Left ventricle myocardium inferior (tissue), 1 donor: ENCODE measurements around the gene CCDC57. TPM values are rescaled to one million over a fixed set of nuclear protein-coding genes. Genes with fewer than 3 reads are reported as not detected.

ENCODE experiments used
- DNase-seq: peaks from one replicate; pipeline ENCODE4 v3.0.0-alpha.2; 2020
- H3K27ac ChIP-seq: fragments of 200-600 bp; replicated peaks from 2 replicates; pipeline ENCODE4 v1.8.0; 2021
- H3K27me3 ChIP-seq: fragments of 200-600 bp; 2 replicates; pipeline ENCODE4 v1.8.0; 2021; ENCODE audit warnings: low read depth
- H3K36me3 ChIP-seq: fragments of 200-600 bp; 2 replicates; pipeline ENCODE4 v1.8.0; 2021
- H3K4me1 ChIP-seq: fragments of 200-600 bp; 2 replicates; pipeline ENCODE4 v1.8.0; 2021
- H3K4me3 ChIP-seq: fragments of 200-600 bp; 2 replicates; pipeline ENCODE4 v1.8.0; 2021; ENCODE audit warnings: mild to moderate bottlenecking, moderate library complexity
- H3K9me3 ChIP-seq: fragments of 200-600 bp; replicated peaks from 2 replicates; pipeline ENCODE4 v1.8.0; 2021
- intact Hi-C: fragments of 100-400 bp; cut with micrococcal nuclease; formaldehyde crosslinking; loops from one replicate; pipeline ENCODE4 v1.11.0; 2022
- total RNA-seq: library from RNA; stranded (reverse); fragmentation: NEBNext Ultra II Directional; extraction: Animal tissue kit (Norgen Biotek cat#: 25700); gene quantifications from one replicate; pipeline ENCODE4 v1.2.1, GENCODE V29; 2021
- TF ChIP-seq, protein P1 (sequence below): fragments of 200-600 bp; IDR thresholded peaks from 2 replicates; pipeline ENCODE4 v1.8.0; 2021; ENCODE audit warnings: antibody characterized with exemption, mild to moderate bottlenecking, borderline replicate concordance
- donor health status: DM: no; HTN: yes; CAD: no; lungs with severe emphysema.

The CCDC57 gene
- total RNA-seq, 1 donor from 2014 or later = 8.1 TPM

DNA sequence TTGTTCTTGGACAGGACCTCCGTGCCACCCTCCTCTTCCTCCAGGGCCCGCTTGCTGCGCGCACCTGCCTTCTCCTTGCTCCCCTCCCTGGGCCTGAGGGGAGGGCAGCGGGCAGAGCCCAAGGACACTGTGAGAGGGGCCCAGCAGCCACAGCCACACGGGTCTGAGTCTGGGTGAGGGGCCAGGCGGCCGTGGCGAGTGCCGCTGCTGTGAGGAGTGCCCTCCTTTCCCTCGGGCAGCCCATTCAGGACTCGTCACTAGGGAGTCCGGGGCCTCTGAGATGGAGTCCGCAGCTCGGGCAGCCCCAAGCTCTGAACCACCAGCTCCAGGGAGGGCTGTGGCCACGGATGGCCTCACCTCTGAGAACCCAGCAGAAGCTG, 152.7 kb downstream of the CCDC57 start:
- Histone ChIP-seq H3K36me3 (peaks cover 84% of the 10 kb centered on the region), H3K27ac (no peak overlapping the region), H3K4me3 (no peak overlapping the region), H3K4me1 (peaks cover 14% of the 10 kb centered on the region), H3K27me3 (no peaks in the 10 kb centered on the region), H3K9me3 (no peaks in the 10 kb centered on the region)
- no peak for DNase-seq
- intact Hi-C loops = no loop called here
- TF ChIP-seq, protein P1, sequence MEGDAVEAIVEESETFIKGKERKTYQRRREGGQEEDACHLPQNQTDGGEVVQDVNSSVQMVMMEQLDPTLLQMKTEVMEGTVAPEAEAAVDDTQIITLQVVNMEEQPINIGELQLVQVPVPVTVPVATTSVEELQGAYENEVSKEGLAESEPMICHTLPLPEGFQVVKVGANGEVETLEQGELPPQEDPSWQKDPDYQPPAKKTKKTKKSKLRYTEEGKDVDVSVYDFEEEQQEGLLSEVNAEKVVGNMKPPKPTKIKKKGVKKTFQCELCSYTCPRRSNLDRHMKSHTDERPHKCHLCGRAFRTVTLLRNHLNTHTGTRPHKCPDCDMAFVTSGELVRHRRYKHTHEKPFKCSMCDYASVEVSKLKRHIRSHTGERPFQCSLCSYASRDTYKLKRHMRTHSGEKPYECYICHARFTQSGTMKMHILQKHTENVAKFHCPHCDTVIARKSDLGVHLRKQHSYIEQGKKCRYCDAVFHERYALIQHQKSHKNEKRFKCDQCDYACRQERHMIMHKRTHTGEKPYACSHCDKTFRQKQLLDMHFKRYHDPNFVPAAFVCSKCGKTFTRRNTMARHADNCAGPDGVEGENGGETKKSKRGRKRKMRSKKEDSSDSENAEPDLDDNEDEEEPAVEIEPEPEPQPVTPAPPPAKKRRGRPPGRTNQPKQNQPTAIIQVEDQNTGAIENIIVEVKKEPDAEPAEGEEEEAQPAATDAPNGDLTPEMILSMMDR = no peak

DNA sequence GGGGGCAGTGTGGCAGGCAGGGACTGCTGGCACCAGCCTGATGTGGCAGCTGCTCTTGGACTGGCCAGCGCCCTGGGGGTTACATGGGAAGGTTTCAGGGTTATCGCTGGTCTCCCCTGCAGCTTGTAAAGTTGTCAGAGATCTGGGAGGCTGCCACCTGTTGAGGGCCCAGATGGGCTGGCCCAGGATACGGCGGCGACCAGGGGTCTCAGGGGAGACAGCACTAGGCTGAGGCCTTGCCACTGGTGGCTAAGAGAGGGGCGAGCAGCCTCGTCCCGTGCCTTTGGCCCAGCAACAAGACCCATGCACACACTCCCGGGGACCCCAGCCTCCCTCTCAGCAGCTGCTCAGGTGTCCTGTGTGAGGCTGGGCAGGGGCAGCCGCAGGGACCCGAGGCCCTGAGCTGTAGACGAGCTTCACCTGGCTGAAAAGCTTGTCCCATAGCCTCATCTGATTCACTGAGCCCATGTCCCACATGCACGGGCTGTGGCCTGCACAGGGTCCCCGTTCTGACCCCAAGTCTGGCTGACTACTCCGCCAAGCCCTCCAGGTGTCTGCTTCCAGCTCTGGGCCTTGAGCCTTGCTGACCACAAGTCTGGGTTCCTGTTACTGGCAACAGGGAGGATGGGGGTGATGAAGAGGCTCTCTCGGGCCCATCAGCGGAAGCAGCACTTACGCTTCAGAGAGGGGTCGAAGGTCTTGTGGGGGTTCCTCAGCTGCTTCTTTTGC, 153.2 kb downstream of the CCDC57 start:
- Histone ChIP-seq H3K27ac (no peak overlapping the region), H3K4me3 (no peak overlapping the region), H3K4me1 (peaks cover 8% of the 10 kb centered on the region), H3K9me3 (no peaks in the 10 kb centered on the region), H3K36me3 (peaks cover 90% of the 10 kb centered on the region), H3K27me3 (no peaks in the 10 kb centered on the region)
- TF ChIP-seq, protein P1 = no peak
- intact Hi-C loops = no loop called here
- no peak for DNase-seq

DNA sequence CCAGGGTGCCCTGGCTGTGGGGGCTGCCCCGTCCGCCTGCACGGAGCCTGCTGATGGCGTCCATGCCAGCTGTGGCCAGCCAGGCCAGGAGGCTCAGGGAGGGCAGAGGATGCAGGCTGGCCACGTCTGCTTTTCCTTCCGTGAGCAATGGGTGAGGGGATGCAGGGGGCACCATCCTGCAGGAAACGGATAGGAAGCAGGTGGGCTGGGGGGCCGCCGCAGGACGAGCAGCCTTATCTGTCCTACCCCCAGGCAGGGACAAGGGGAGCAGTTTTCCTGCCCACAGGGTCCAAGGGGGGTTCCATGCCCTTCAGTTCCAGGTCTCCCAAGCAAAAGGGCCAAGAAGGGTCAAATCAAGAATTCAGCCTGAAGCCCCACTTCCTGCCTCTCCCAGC, 153.8 kb downstream of the CCDC57 start:
- Histone ChIP-seq H3K36me3 (peaks cover 95% of the 10 kb centered on the region), H3K27ac (no peak overlapping the region), H3K9me3 (no peaks in the 10 kb centered on the region), H3K4me1 (peaks cover 7% of the 10 kb centered on the region), H3K27me3 (no peaks in the 10 kb centered on the region), H3K4me3 (no peak overlapping the region)
- TF ChIP-seq, protein P1 = no peak
- no peak for DNase-seq
- intact Hi-C loops = no loop called here

DNA sequence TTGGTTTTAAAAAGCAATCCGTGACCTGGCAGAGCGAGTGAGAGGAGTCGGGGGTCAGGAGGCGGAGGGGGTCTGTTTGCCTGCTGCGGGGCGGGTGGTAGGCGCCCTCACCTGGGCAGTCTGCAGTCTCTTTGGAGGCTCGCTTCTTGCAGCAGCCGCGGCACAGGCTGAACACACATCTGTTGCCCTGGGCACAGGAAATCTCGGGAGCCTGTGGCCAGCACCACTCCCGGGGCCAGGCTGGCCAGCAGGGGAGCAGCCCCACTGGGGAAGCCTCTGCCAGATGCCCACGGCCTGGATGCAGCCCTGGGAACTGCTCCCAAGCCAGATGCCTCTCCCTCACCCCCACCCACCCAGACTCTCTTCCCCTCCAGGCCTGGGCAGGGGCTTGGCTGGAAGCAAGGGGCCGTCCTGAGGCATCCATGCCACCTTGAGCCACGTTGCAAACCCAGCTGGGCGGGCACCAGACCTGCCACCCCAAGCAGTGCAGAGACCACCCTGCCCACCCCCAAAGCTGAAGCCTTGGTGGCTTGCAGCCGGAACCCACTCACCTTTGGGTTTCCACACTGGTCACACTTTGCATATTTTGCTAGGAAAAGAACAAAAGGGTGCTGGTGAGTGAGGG, 154.3 kb downstream of the CCDC57 start:
- H3K27me3 ChIP-seq = no peaks in the 10 kb centered on the region
- intact Hi-C loops = no loop called here
- no peaks in the 10 kb centered on the region for H3K9me3 ChIP-seq
- H3K27ac ChIP-seq = no peak overlapping the region
- no peak for DNase-seq
- H3K36me3 ChIP-seq = peaks cover 97% of the 10 kb centered on the region
- H3K4me3 ChIP-seq = no peak overlapping the region
- H3K4me1 ChIP-seq = peaks cover 9% of the 10 kb centered on the region
- TF ChIP-seq, protein P1 = no peak

DNA sequence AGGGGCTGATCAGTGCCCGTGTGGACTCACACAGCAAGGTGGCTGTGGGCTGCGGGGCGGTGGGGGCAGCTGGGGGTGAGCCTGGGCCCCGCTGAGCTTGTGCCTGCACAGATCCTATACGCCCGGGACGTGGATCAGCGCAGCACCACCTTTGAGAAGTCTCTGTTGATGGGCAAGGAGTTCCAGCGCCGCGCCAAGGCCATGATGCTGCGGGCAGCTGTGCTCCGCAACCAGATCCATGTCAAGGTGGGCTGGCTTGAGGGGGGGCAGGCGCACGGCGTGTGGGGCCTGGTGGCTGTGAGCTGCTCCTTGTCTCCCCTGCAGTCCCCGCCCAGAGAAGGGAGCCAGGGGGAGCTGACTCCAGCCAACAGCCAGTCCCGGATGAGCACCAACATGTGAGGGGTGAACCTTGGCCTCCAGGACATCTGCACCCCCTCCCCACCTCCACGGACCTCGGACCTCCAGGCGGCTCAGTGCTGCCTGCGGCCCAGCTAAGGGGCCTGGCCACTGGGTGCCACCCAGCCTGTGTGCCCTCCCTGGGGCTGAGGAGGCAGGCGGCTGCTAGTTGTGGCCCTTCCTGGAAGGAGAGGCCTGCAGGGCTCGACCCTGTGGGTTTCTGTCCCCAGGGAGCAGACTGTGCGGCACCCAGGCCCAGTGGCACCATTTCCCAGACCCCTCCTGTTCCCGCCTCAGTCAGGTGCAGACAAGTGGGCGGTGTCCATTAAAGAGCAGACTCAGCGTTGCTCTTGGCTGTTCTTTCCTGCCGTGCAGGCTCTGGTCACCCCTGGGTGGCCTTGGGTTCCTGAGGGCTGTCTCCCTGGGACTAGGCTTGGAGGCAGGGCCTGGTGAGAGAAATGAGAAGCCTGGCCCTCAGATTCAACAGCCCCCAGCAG, 155.7 kb downstream of the CCDC57 start:
- DNase-seq = no peak
- no peak overlapping the region for H3K4me3 ChIP-seq
- no peaks in the 10 kb centered on the region for H3K9me3 ChIP-seq
- H3K27me3 ChIP-seq = no peaks in the 10 kb centered on the region
- TF ChIP-seq, protein P1 = no peak
- peaks cover 23% of the 10 kb centered on the region for H3K4me1 ChIP-seq
- peaks cover 83% of the 10 kb centered on the region for H3K36me3 ChIP-seq
- intact Hi-C loops = no loop called here
- no peak overlapping the region for H3K27ac ChIP-seq
